HepG2 (cell line): ENCODE measurements around the gene KRT13.

ENCODE experiments used
- CBX2 ChIP-seq, 2 experiments: fragments of 200-600 bp in 1 of 2; sonication (generic); formaldehyde crosslinking in 1 of 2; IDR thresholded peaks; 2 replicates each; pipeline versions ENCODE4 v1.7.0 to v1.8.1; 2018 to 2022; ENCODE audit warnings: low read depth in 2 of 2, low read length in 1 of 2, mild to moderate bottlenecking in 1 of 2, missing genetic modification reagents in 1 of 2
- FOSL2 ChIP-seq: sonication (generic); formaldehyde crosslinking; IDR thresholded peaks from 2 replicates; pipeline ENCODE4 v1.4.0; 2020; ENCODE audit warnings: missing genetic modification reagents
- FOXJ3 ChIP-seq: sonication (generic); formaldehyde crosslinking; IDR thresholded peaks from 2 replicates; pipeline ENCODE4 v1.4.0; 2020; ENCODE audit warnings: missing genetic modification reagents, mild to moderate bottlenecking, borderline replicate concordance
- KDM5B ChIP-seq: sonication (generic); formaldehyde crosslinking; IDR thresholded peaks from 2 replicates; pipeline ENCODE4 v1.4.0; 2020; ENCODE audit warnings: missing genetic modification reagents, mild to moderate bottlenecking, borderline replicate concordance
- PCBP2 ChIP-seq: fragments of 200-400 bp; formaldehyde crosslinking; optimal IDR thresholded peaks from 2 replicates; pipeline ENCODE3; 2018; ENCODE audit warnings: low read length, low read depth; ENCODE audit not compliant: poor library complexity, severe bottlenecking
- PHF20 ChIP-seq: sonication (generic); formaldehyde crosslinking; IDR thresholded peaks from 2 replicates; pipeline ENCODE4 v1.5.0; 2020; ENCODE audit warnings: mild to moderate bottlenecking, missing genetic modification reagents
- POLR2A ChIP-seq, 2 experiments: IDR thresholded peaks; 2 replicates each; pipeline ENCODE4 v1.6.1; 2011; ENCODE audit warnings: low read depth in 2 of 2, low read length in 2 of 2, mild to moderate bottlenecking in 1 of 2, moderate library complexity in 1 of 2; ENCODE audit not compliant: insufficient read depth in 1 of 2
- RXRA ChIP-seq: sonication (generic); formaldehyde crosslinking; IDR thresholded peaks from 2 replicates; pipeline ENCODE4 v1.5.1; 2020; ENCODE audit warnings: missing genetic modification reagents
- TAF1 ChIP-seq: sonication (generic); formaldehyde crosslinking; IDR thresholded peaks from 2 replicates; pipeline ENCODE4 v1.4.0; 2020; ENCODE audit warnings: missing genetic modification reagents
- ZBTB1 ChIP-seq: sonication (generic); formaldehyde crosslinking; IDR thresholded peaks from 2 replicates; pipeline ENCODE4 v1.4.0; 2020; ENCODE audit warnings: missing genetic modification reagents, borderline replicate concordance
- ZBTB8A ChIP-seq: sonication (generic); formaldehyde crosslinking; IDR thresholded peaks from 2 replicates; pipeline ENCODE4 v1.4.0; 2020; ENCODE audit warnings: mild to moderate bottlenecking, low read depth, missing genetic modification reagents, borderline replicate concordance
- ZNF12 ChIP-seq: sonication (generic); formaldehyde crosslinking; IDR thresholded peaks from 2 replicates; pipeline ENCODE4 v1.5.0; 2020; ENCODE audit warnings: missing genetic modification reagents
- ZNF30 ChIP-seq: sonication (generic); formaldehyde crosslinking; IDR thresholded peaks from 2 replicates; pipeline ENCODE4 v1.5.0; 2020; ENCODE audit warnings: mild to moderate bottlenecking, missing genetic modification reagents

GRCh38 chr17:41518789-41519449, 13.5 kb upstream of the KRT13 start, which contains the start of gene KRT15:
- no peak for TF ChIP-seq ZNF30 (CRISPR knock-in tag)
- no peak for TF ChIP-seq FOSL2
- TF ChIP-seq ZNF12 (CRISPR knock-in tag), result no peak
- TF ChIP-seq ZBTB8A (CRISPR knock-in tag), result no peak
- TF ChIP-seq PHF20 (CRISPR knock-in tag), result no peak
- no peak for TF ChIP-seq ZBTB1
- TF ChIP-seq CBX2 (IDR thresholded peaks at IDR 0.05; ENCODE audit: low read depth, low read length), result no peak
- TF ChIP-seq CBX2 (CRISPR knock-in tag; IDR thresholded peaks at IDR 0.05; ENCODE audit: low read depth), result no peak
- TF ChIP-seq KDM5B (CRISPR knock-in tag), result no peak
- no peak for TF ChIP-seq PCBP2
- no peak for TF ChIP-seq POLR2A (IDR thresholded peaks at IDR 0.05; ENCODE audit: insufficient read depth in 1 of 2, low read depth in 2 of 2, low read length in 2 of 2)
- TF ChIP-seq FOXJ3, result no peak
- no peak for TF ChIP-seq TAF1 (CRISPR knock-in tag)
- no peak for TF ChIP-seq RXRA
